Muscle of leg (tissue), 11 donors: ENCODE results near the gene NFATC3. TPM values are rescaled to one million over a fixed set of nuclear protein-coding genes. Genes with fewer than 3 reads are reported as not detected.
"Not testable (repeated sequence)": the region's sequence is repeated elsewhere in the genome, so short reads cannot be mapped to it uniquely, and the experiment has no call there.

Experiments used
- DNase-seq: peaks from one replicate; pipeline ENCODE4 v3.0.0; 2013
- H3K27ac ChIP-seq: one replicate; pipeline ENCODE4 v1.5.1; 2013; ENCODE audit warnings: mild to moderate bottlenecking, low read length, control low read depth
- H3K27me3 ChIP-seq: one replicate; pipeline ENCODE4 v1.6.1; 2013; ENCODE audit warnings: low read length; ENCODE audit not compliant: control insufficient read depth, insufficient read depth
- H3K36me3 ChIP-seq: one replicate; pipeline ENCODE4 v1.6.1; 2013; ENCODE audit warnings: low read length; ENCODE audit not compliant: control insufficient read depth, insufficient read depth
- H3K4me1 ChIP-seq: one replicate; pipeline ENCODE4 v1.6.1; 2013; ENCODE audit warnings: low read length; ENCODE audit not compliant: control insufficient read depth, insufficient read depth
- H3K4me3 ChIP-seq: one replicate; pipeline ENCODE4 v1.5.1; 2013; ENCODE audit warnings: low read length, control low read depth
- H3K9me3 ChIP-seq: replicated peaks from 2 replicates; pipeline ENCODE4 v1.6.1; 2013; ENCODE audit warnings: low read depth, low read length; ENCODE audit not compliant: control insufficient read depth
- WGBS: methylation state at CpG from one replicate; pipeline ENCODE4 v1.1.5; 2013; ENCODE audit warnings: missing lambda C conversion rate; ENCODE audit not compliant: insufficient coverage; 5-methylcytosine and 5-hydroxymethylcytosine counted together
- polyA plus RNA-seq, 8 donors: library from polyadenylated mRNA; unstranded; fragments of 120-200 nt; gene quantifications; one replicate each; pipeline versions ENCODE4 v1.2.1 to v1.2.3, GENCODE V29; 2013; ENCODE audit warnings: inconsistent platforms in 1 of 8, low replicate concordance in 1 of 8; ENCODE audit not compliant: insufficient read length in 8 of 8, insufficient read depth in 1 of 8
- total RNA-seq: library from RNA; stranded (reverse); fragments of 120-200 nt; gene quantifications from one replicate; pipeline ENCODE4 v1.2.4, GENCODE V29; 2013

Gene NFATC3
- total and polyA plus RNA-seq, 9 donors = 22.0 to 39.0 (median 26.0) TPM

GRCh38 chr16:68097088-68097487 lies 11.9 kb downstream of the NFATC3 start:
- Histone ChIP-seq H3K4me3 (no peak overlapping the region), H3K4me1 (no peaks in the 10 kb centered on the region), H3K36me3 (no peaks in the 10 kb centered on the region), H3K9me3 (no peaks in the 10 kb centered on the region), H3K27me3 (no peaks in the 10 kb centered on the region), H3K27ac (no peak overlapping the region)
- DNase-seq = no peak

DNA sequence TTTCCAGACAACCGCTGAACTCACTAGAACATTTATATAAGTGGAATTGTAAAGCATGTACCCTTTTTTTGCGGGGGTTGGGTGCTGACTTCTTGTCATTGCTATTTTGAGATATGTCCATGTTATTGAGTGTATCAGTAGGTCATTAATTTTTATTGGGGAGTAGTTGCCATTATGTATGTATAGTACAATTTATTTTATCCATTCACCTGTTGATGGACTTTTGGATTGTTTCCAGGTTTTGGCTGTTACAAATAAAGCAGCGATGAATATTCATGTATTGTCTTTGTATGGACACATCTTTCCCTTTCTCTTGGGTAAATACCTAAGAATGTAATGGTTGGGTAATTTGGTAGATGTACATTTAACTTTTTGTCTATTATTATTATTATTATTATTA lies 12.7 kb downstream of the NFATC3 start:
- no peak overlapping the region for H3K4me3 ChIP-seq
- no peak for DNase-seq
- no CpG with 5 or more reads among the region's 3 CpGs for WGBS
- no peaks in the 10 kb centered on the region for H3K36me3 ChIP-seq
- no peaks in the 10 kb centered on the region for H3K4me1 ChIP-seq
- no peaks in the 10 kb centered on the region for H3K9me3 ChIP-seq
- no peaks in the 10 kb centered on the region for H3K27me3 ChIP-seq
- no peak overlapping the region for H3K27ac ChIP-seq

DNA sequence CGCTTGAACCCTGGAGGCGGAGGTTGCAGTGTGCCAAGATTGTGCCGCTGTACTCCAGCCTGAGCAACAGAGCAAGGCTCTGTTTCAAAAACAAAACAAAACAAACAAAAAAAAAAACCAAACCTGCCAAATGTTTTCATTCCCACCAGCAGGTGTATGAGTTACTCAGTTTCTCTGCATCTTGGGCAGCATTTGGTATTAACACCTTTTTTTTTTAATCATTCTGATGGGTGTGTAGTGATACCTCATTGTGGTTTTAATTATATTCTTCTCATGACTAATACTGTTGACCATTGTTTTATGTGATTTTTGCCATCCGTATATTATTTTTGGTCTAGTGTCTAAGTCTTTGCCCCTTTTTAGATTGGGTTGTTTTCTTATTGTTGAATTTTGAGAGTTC lies 15.3 kb downstream of the NFATC3 start:
- 90% methylated on average over 2 of the region's 4 CpGs for WGBS

DNA sequence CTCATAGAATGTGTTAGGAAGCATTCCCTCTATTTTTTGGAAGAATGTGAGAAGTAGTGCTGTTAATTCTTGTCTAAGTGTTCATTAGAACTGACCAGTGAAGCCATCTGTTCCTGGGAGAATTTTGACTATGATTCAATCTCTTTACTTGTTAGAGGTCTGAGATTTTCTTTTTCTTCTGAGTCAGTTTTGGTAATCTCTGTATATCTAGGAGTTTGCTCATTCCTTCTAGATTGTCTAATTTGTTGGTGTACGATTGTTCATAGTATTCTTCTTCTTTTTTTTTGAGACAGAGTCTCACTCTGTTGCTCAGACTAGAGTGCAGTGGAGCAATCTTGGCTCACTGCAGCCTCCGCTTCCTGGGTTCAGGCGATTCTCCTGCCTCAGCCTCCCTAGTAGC lies 20.4 kb downstream of the NFATC3 start:
- WGBS = 100% methylated on average over 2 of the region's 3 CpGs
- H3K27me3 ChIP-seq = no peaks in the 10 kb centered on the region
- peaks cover 8% of the 10 kb centered on the region for H3K9me3 ChIP-seq
- no peaks in the 10 kb centered on the region for H3K36me3 ChIP-seq
- no peak overlapping the region for H3K27ac ChIP-seq
- no peak for DNase-seq
- no peaks in the 10 kb centered on the region for H3K4me1 ChIP-seq
- H3K4me3 ChIP-seq = no peak overlapping the region

More for the DNA sequence above, 15.3 kb downstream of the NFATC3 start:
- no peaks in the 10 kb centered on the region for H3K9me3 ChIP-seq
- H3K27me3 ChIP-seq = no peaks in the 10 kb centered on the region
- H3K27ac ChIP-seq = no peak overlapping the region
- no peaks in the 10 kb centered on the region for H3K36me3 ChIP-seq
- H3K4me1 ChIP-seq = no peaks in the 10 kb centered on the region
- DNase-seq = no peak
- H3K4me3 ChIP-seq = no peak overlapping the region

- not testable (repeated sequence) for H3K27me3 ChIP-seq, DNase-seq, H3K4me3 ChIP-seq, H3K36me3 ChIP-seq, H3K27ac ChIP-seq, H3K4me1 ChIP-seq
- peaks cover 13% of the 10 kb centered on the region for H3K9me3 ChIP-seq
- WGBS = 100% methylated on average over 1 of the region's 9 CpGs
Measured at GRCh38 chr16:68107230-68107928, 22.2 kb downstream of the NFATC3 start.

DNA sequence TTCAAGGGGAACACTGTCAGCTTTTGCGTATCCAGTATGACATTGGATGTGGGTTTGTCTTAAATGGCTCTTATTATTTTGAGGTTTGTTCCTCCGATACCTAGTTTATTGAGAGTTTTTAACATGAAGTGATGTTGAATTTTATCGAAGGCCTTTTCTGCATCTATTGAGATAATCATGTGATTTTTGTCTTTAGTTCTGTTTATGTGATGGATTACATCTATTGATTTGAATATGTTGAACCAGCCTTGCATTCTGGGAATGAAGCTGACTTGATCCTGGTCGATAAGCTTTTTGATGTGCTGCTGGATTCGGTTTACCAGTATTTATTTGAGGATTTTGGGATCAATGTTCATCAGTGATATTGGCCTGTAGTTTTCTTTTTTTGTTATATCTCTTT lies 24.0 kb downstream of the NFATC3 start:
- H3K4me3 ChIP-seq, H3K36me3 ChIP-seq, H3K27ac ChIP-seq, DNase-seq, H3K27me3 ChIP-seq, H3K4me1 ChIP-seq: not testable (repeated sequence)
- WGBS = 94% methylated on average over 3 of the region's 5 CpGs
- peaks cover 13% of the 10 kb centered on the region for H3K9me3 ChIP-seq

GRCh38 chr16:68110611-68111010 lies 25.4 kb downstream of the NFATC3 start:
- not testable (repeated sequence) for H3K4me3 ChIP-seq, H3K36me3 ChIP-seq, H3K27me3 ChIP-seq, H3K27ac ChIP-seq, H3K4me1 ChIP-seq, DNase-seq
- no CpG with 5 or more reads among the region's 2 CpGs for WGBS
- peaks cover 13% of the 10 kb centered on the region for H3K9me3 ChIP-seq

- no peak for DNase-seq
- Histone ChIP-seq H3K36me3 (no peaks in the 10 kb centered on the region), H3K4me3 (no peak overlapping the region), H3K27ac (no peak overlapping the region), H3K4me1 (no peaks in the 10 kb centered on the region), H3K27me3 (no peaks in the 10 kb centered on the region), H3K9me3 (peaks cover 13% of the 10 kb centered on the region)
- WGBS = no CpG with 5 or more reads among the region's 2 CpGs
Measured at GRCh38 chr16:68111379-68111778, 26.2 kb downstream of the NFATC3 start.

DNA sequence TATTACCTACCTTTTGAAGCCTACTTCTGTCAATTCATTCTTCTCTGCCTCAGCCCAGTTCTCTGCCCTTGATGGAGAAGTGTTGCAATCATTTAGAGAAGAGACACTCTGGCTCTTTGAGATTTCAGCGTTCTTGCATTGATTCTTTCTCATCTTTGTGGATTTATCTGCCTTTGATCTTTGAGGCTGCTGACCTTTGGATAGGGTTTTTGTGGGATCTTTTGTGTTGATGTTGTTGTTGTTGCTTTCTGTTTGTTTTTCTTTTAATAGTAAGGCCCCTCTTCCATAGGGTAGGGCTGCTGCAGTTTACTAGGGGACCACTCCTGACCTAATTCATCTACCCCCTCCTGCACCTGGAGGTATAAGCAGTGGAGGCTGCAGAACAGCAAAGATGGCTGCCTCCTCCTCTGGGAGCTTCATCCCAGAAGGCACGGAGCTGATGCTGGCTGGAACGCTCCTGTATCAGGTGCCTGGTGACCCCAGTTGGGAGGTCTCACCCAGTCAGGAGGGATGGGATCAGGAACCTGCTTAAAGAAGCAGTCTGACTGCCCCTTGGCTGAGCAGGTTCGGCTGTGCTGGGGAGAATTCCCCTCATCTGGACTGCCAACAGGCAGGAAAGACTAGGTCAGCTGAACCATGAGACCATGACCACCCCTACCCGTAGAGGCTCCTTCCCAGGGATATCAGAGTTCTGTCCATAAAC lies 28.0 kb downstream of the NFATC3 start:
- Histone ChIP-seq H3K27ac (no peak overlapping the region), H3K9me3 (peaks cover 13% of the 10 kb centered on the region), H3K4me3 (no peak overlapping the region), H3K27me3 (no peaks in the 10 kb centered on the region), H3K4me1 (no peaks in the 10 kb centered on the region), H3K36me3 (no peaks in the 10 kb centered on the region)
- WGBS = 100% methylated on average over 1 of the region's 5 CpGs
- no peak for DNase-seq

GRCh38 chr16:68113765-68114240 lies 28.6 kb downstream of the NFATC3 start:
- no peak overlapping the region for H3K4me3 ChIP-seq
- H3K4me1 ChIP-seq = no peaks in the 10 kb centered on the region
- H3K36me3 ChIP-seq = no peaks in the 10 kb centered on the region
- DNase-seq = no peak
- WGBS = 94% methylated on average over 10 of the region's 12 CpGs
- H3K9me3 ChIP-seq = peaks cover 12% of the 10 kb centered on the region
- no peak overlapping the region for H3K27ac ChIP-seq
- H3K27me3 ChIP-seq = no peaks in the 10 kb centered on the region
